ENCODE data around the gene DISP1.

The DISP1 gene, protein sequence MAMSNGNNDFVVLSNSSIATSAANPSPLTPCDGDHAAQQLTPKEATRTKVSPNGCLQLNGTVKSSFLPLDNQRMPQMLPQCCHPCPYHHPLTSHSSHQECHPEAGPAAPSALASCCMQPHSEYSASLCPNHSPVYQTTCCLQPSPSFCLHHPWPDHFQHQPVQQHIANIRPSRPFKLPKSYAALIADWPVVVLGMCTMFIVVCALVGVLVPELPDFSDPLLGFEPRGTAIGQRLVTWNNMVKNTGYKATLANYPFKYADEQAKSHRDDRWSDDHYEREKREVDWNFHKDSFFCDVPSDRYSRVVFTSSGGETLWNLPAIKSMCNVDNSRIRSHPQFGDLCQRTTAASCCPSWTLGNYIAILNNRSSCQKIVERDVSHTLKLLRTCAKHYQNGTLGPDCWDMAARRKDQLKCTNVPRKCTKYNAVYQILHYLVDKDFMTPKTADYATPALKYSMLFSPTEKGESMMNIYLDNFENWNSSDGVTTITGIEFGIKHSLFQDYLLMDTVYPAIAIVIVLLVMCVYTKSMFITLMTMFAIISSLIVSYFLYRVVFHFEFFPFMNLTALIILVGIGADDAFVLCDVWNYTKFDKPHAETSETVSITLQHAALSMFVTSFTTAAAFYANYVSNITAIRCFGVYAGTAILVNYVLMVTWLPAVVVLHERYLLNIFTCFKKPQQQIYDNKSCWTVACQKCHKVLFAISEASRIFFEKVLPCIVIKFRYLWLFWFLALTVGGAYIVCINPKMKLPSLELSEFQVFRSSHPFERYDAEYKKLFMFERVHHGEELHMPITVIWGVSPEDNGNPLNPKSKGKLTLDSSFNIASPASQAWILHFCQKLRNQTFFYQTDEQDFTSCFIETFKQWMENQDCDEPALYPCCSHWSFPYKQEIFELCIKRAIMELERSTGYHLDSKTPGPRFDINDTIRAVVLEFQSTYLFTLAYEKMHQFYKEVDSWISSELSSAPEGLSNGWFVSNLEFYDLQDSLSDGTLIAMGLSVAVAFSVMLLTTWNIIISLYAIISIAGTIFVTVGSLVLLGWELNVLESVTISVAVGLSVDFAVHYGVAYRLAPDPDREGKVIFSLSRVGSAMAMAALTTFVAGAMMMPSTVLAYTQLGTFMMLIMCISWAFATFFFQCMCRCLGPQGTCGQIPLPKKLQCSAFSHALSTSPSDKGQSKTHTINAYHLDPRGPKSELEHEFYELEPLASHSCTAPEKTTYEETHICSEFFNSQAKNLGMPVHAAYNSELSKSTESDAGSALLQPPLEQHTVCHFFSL (N-terminal part only)

GRCh38 chr1:222814536-222815439 lies at the start of gene DISP1:
Gene DISP1, plus strand, starts transcription at chr1:222815039. Its CDS starts 127,785 bp downstream, at chr1:222942824.
- DNase-seq = peak; percentile 89

DNA sequence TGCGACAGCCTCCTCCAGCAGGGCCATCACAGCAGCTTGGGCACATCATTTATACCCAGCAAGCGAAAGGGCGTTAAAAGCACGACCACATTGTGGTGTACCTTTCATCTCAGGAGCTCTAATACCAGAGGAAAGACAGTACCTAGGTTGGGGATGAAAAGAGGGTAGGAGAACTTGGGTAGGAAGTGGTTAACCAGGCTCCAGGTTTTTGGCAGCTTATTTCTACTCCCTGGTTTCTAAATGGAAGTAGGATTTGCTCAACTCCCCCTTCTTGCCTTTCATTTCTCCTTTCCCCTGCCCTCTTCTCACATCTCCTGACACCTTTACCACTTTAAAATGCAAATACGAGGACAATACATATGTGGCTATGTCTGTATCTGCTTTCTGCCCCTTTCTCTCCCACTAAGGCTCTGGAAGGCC lies 47.7 kb upstream of the DISP1 start:
- DNase-seq = no peak

GRCh38 chr1:222768592-222768991 lies 46.2 kb upstream of the DISP1 start:
- DNase-seq = no peak

- no peak for DNase-seq
These were observed 45.7 kb upstream of the DISP1 start for GRCh38 chr1:222769181-222769580.

- DNase-seq = no peak
These were observed 44.7 kb upstream of the DISP1 start for GRCh38 chr1:222769971-222770620.

GRCh38 chr1:222772996-222773379 lies 41.9 kb upstream of the DISP1 start:
- DNase-seq = no peak

DNA sequence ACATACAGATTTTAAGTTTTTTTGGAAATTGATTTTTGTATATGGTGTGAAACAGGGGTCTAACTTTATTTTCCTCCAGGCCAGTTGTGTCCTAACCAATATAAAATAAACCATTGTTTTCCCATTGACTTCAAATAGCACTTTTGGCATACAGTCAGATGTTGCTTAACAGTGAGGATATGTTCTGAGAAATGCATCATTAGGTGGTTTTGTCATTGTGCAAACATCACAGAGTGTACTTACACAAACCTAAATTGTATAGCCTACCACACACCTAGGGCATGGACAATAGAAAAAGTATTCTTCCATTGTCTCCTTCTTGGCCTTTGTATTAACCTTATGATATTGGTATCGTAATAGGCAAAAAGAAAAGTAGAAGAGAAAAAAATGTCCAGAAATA lies 37.4 kb upstream of the DISP1 start:
- DNase-seq = no peak

DNA sequence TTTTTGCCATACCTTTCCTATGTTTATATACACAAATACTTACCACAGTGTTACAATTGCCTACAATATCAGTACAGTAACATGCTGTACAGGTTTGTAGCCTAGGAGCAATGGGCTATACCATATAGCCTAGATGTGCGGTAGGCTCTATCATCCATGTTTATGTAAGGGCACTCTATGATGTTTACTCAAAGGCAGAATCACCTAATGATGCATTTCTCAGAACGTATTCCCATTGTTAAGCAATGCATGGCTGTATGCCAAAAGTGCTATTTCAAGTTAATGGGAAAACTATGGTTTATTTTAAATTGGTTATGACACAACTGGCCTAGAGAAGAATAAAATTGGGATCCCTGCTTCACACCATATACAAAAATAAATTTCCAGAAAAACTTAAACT lies 36.9 kb upstream of the DISP1 start:
- no peak for DNase-seq

DNA sequence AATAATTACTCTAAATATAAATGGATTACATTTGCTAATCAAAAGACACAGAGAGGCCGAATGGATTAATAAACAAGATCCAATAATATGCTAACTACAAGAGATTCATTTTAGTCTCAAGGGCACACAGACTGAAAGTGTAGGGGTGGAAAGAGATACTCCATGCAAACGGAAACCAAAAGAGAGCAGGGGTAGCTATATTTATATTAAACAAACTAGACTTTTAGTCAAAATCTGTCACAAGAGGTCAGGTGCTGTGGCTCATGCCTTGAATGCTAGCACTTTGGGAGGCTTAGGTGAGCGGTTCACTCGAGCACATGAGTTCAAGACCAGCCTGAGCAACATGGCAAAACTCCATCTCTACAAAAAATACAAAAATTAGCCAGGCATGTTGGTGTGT lies 33.6 kb upstream of the DISP1 start:
- no peak for DNase-seq

DNA sequence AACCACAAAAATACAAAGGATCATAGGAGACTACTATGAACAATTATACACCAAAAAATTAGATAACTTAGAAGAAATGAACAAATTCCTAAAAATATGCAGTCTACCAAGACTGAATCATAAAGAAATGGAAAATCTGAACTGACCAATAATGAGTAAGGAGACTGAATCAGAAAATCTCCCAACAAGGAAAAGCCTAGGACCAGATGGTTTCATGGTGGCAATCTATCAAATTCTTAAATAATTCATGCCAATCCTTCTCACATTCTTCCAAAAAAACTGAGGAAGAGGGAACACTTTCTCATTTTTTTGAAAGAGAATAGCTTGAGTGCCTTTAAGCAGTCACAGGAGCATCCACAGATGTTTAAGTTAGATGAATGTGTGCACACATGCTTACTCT lies 31.8 kb upstream of the DISP1 start:
- no peak for DNase-seq

GRCh38 chr1:222784371-222784770 lies 30.5 kb upstream of the DISP1 start:
- DNase-seq = no peak

DNA sequence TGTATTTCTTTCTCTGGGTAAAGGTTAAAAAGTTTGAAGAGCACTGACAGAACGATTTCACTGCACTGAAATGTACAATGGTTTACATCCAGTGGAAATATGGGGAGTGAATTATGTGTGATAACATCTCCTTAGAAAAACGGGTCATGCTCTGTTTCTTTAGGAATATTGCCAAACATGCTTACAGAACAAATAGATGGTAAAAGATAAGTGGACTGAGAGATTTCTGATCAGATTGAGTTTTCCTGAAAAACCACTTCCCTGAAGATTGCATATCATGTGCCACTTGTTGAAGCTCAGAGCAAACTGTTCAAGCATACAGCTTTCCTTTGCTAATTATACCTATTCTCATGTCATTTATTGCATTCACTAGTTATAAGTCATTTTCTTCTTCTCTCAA lies 29.9 kb upstream of the DISP1 start:
- DNase-seq = no peak

DNA sequence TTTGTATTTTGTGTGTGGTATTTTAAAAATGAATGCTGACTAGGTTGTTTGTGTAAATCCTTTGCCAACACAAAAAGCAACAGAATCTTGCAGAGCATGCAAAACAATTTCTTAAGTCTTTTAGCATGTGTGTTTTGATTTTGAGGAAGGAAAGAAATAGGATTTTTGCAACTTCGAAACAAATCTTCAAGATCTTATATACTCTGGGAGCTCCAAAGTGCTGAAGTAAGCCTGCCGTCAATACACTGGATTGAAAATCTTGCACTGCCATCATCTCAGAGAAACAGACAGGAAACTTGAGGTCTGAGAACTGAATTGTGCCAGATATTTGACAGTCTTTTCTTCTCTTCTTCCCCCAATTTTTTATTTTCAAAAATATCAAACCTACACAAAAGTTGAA lies 29.3 kb upstream of the DISP1 start:
- no peak for DNase-seq

DNA sequence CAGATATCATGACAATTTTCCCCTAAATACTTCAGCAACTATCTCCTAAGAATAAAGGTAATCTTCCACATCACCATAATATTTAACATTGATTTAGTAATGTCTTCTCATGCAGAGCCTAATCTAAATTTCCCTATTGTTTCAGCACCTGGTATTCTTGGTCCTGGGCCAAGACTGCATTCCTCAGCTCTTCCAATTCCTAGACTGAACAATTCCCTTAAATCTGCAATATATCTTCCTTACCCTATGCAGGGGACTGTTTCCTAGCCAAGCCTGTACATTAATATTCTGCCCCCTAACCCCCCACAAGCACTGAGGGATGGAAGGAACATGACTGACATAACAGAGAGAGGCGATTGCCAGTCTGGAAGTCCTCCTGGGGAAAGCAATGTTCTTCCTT lies 28.7 kb upstream of the DISP1 start:
- DNase-seq = no peak

GRCh38 chr1:222787729-222788128 lies 27.1 kb upstream of the DISP1 start:
- no peak for DNase-seq

DNA sequence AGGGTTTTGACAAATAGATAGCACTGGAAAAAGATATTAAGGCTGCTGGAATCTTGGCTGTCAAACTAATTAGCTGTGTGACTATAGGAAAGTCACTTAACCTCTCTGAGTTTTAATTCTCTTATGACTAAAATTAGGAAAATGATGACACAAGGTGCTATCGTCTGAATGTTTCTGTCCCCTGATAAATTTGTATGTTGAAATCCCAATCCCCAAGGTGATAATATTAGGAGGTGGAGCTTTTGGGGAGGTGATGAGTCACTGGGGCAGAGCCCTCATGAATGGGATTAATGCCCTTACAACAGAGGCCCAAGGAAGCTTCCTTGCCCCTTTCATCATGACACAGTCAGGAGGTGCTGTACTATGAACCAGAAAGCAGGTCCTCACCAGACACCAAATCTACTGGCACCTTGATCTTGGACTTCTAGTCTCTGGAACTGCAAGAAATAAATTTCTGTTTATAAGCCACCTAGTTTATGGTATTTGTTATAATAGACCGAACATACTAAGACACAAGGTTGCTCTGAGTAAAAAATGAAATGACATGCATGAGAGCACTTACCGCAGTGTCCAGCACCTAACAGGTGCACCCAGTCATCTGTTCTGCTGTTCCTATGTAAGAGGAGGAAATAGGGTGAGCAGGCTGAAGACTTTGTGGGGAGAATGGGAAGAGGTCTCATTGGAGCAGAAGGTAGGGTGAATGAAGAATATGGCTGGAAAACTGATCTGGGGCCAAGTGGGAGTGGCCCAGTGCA lies 26.3 kb upstream of the DISP1 start:
- no peak for DNase-seq

DNA sequence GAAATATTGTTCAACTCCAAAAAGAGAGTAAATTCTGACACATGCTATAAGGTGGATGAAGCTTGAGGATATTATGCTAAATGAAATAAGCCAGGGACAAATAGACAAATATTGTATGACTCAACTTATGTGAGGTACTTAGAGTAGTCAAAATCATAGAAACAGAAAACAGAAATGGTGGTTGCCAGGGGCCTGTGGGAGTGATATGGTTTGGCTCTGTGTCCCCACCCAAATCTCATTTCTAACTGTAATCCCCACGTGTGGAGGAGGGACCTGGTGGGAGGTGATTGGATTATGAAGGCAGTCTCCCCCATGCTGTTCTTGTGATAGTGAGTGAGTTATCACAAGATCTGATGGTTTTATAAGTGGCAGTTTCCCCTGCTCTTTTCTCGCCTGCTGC lies 24.7 kb upstream of the DISP1 start:
- DNase-seq = no peak

DNA sequence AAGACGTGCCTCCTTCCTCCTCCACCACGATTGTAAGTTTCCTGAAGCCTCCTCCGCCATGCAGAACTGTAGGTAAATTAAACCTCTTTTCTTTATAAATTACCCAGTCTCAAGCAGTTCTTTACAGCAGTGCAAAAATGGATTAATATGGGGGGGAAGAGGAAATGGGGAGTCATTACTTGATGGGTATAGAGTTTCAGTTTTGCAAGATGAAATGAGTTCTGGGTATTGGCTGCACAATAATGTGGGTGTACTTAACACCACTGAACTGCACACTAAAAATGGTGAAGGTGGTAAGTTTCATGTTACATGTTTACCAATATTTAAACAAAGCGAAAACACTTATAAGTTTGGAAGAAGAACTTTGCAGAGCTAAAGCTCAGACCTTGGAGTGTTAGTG lies 24.3 kb upstream of the DISP1 start:
- DNase-seq = no peak

- DNase-seq = no peak
These were observed 23.7 kb upstream of the DISP1 start for GRCh38 chr1:222791006-222791710.

- DNase-seq = no peak
These were observed 22.1 kb upstream of the DISP1 start for GRCh38 chr1:222792744-222793143.
